Spleen (tissue), 7 donors: ENCODE measurements around the gene LAMC2.

ENCODE experiments used
- CTCF ChIP-seq, 11 experiments: fragments of 200-600 bp in 7 of 11; fragments of 450-650 bp in 4 of 11; sonication (generic) in 4 of 11; IDR thresholded peaks in 8 of 11; conservative IDR thresholded peaks in 3 of 11; 1 replicate in 7 of 11; 2 replicates in 4 of 11; pipeline versions ENCODE4 v1.4.0 to v1.8.0; 2016 to 2021; ENCODE audit warnings: antibody characterized with exemption in 11 of 11, inconsistent platforms in 4 of 11, mild to moderate bottlenecking in 1 of 11
- POLR2A ChIP-seq, 3 donors: fragments of 450-650 bp; IDR thresholded peaks; one replicate each; pipeline ENCODE4 v1.5.1; 2017; ENCODE audit warnings: antibody characterized with exemption in 3 of 3, mild to moderate bottlenecking in 1 of 3
- POLR2AphosphoS5 ChIP-seq, 3 donors: sonication (generic); formaldehyde crosslinking; IDR thresholded peaks; one replicate each; pipeline ENCODE4 v1.5.1; 2017; ENCODE audit warnings: antibody characterized with exemption in 3 of 3
- donor health status: DM: no; HTN: no; CAD: no; lungs with moderate emphysema.
- donor health status: DM: no; HTN: no; CAD: no.
- donor health status: DM: no; HTN: no; CAD: no.

- TF ChIP-seq CTCF (IDR thresholded peaks at IDR 0.05 in 8 of 11, conservative IDR thresholded peaks at IDR 0.05 in 3 of 11) (no peak), POLR2AphosphoS5 (IDR thresholded peaks at IDR 0.05) (no peak), POLR2A (IDR thresholded peaks at IDR 0.05) (no peak)
Measured at GRCh38 chr1:183147735-183148134, 38.3 kb upstream of the LAMC2 start.
